Measurements from ENCODE around the gene SPHK2.

SPHK2 gene

GRCh38 chr19:48596679-48597465 lies 22.4 kb upstream of the SPHK2 start:
- no peak for TF ChIP-seq GATA2 (IDR thresholded peaks at IDR 0.05; ENCODE audit: low read depth, low read length)
- no peak for TF ChIP-seq GATA3 (IDR thresholded peaks at IDR 0.05; ENCODE audit: low read depth, low read length)

- no peak for TF ChIP-seq GATA2 (IDR thresholded peaks at IDR 0.05; ENCODE audit: low read depth, low read length)
- no peak for TF ChIP-seq GATA3 (IDR thresholded peaks at IDR 0.05; ENCODE audit: low read depth, low read length)
Measured at GRCh38 chr19:48598996-48599700, 20.2 kb upstream of the SPHK2 start.

GRCh38 chr19:48600679-48601417 lies 18.5 kb upstream of the SPHK2 start:
- TF ChIP-seq GATA2 (IDR thresholded peaks at IDR 0.05; ENCODE audit: low read depth, low read length) (no peak), GATA3 (IDR thresholded peaks at IDR 0.05; ENCODE audit: low read depth, low read length) (no peak)

- TF ChIP-seq GATA3 (IDR thresholded peaks at IDR 0.05; ENCODE audit: low read depth, low read length) (no peak), GATA2 (IDR thresholded peaks at IDR 0.05; ENCODE audit: low read depth, low read length) (no peak)
Measured at GRCh38 chr19:48603001-48603400, 16.3 kb upstream of the SPHK2 start.

- TF ChIP-seq GATA2 (IDR thresholded peaks at IDR 0.05; ENCODE audit: low read depth, low read length), result no peak
Measured at GRCh38 chr19:48603449-48603848, 15.9 kb upstream of the SPHK2 start.

GRCh38 chr19:48603850-48604249 lies 15.5 kb upstream of the SPHK2 start:
- no peak for TF ChIP-seq GATA2 (IDR thresholded peaks at IDR 0.05; ENCODE audit: low read depth, low read length)
- TF ChIP-seq GATA3 (IDR thresholded peaks at IDR 0.05; ENCODE audit: low read depth, low read length), result no peak

GRCh38 chr19:48606463-48607358 lies 12.6 kb upstream of the SPHK2 start, which contains the start of gene SPACA4:
SPACA4 (plus strand) TSS chr19:48606742; CDS start chr19:48606979, 237 bp downstream.
- TF ChIP-seq GATA2 (IDR thresholded peaks at IDR 0.05; ENCODE audit: low read depth, low read length) (no peak), GATA3 (IDR thresholded peaks at IDR 0.05; ENCODE audit: low read depth, low read length) (no peak)

- no peak for TF ChIP-seq GATA2 (IDR thresholded peaks at IDR 0.05; ENCODE audit: low read depth, low read length)
- TF ChIP-seq GATA3 (IDR thresholded peaks at IDR 0.05; ENCODE audit: low read depth, low read length), result no peak
Measured at GRCh38 chr19:48607359-48607755, 11.9 kb upstream of the SPHK2 start.

- no peak for TF ChIP-seq GATA2 (IDR thresholded peaks at IDR 0.05; ENCODE audit: low read depth, low read length)
- no peak for TF ChIP-seq GATA3 (IDR thresholded peaks at IDR 0.05; ENCODE audit: low read depth, low read length)
Measured at GRCh38 chr19:48608798-48609263, 10.5 kb upstream of the SPHK2 start.

- TF ChIP-seq GATA3 (IDR thresholded peaks at IDR 0.05; ENCODE audit: low read depth, low read length) (no peak), GATA2 (IDR thresholded peaks at IDR 0.05; ENCODE audit: low read depth, low read length) (no peak)
Measured at GRCh38 chr19:48609571-48610108, 9.7 kb upstream of the SPHK2 start.

- TF ChIP-seq GATA3 (IDR thresholded peaks at IDR 0.05; ENCODE audit: low read depth, low read length) (no peak), GATA2 (IDR thresholded peaks at IDR 0.05; ENCODE audit: low read depth, low read length) (no peak)
Measured at GRCh38 chr19:48611872-48612271, 7.4 kb upstream of the SPHK2 start.

- TF ChIP-seq GATA2 (IDR thresholded peaks at IDR 0.05; ENCODE audit: low read depth, low read length), result no peak
- TF ChIP-seq GATA3 (IDR thresholded peaks at IDR 0.05; ENCODE audit: low read depth, low read length), result no peak
Measured at GRCh38 chr19:48613024-48613851, 6.1 kb upstream of the SPHK2 start.
